ENCODE data around the gene ATP5F1D. TPM values are rescaled to one million over a fixed set of nuclear protein-coding genes. Genes with fewer than 3 reads are reported as not detected.

ATP5F1D gene
- total RNA-seq, 1 experiment from 2014 or later = 42.4 TPM

- Histone ChIP-seq H3K4me1 (replicated peaks) (peaks cover 64% of the 10 kb centered on the region), H3K27me3 (replicated peaks) (no peaks in the 10 kb centered on the region), H3K9me3 (replicated peaks) (no peaks in the 10 kb centered on the region), H3K4me3 (no peak overlapping the region), H3K36me3 (peaks cover 35% of the 10 kb centered on the region), H3K27ac (no peak overlapping the region)
- DNase-seq (ENCODE audit: low read depth in 1 of 2, low spot score in 2 of 2) = no peak
These were observed 26.1 kb downstream of the ATP5F1D start for GRCh38 chr19:1267477-1268225.

- no peak for DNase-seq (ENCODE audit: low read depth in 1 of 2, low spot score in 2 of 2)
- Histone ChIP-seq H3K27me3 (replicated peaks) (no peaks in the 10 kb centered on the region), H3K27ac (no peak overlapping the region), H3K4me3 (no peak overlapping the region; the same call in 1 of the 2 replicates), H3K9me3 (replicated peaks) (no peaks in the 10 kb centered on the region), H3K36me3 (peaks cover 43% of the 10 kb centered on the region), H3K4me1 (replicated peaks) (peaks cover 56% of the 10 kb centered on the region)
These were observed 26.9 kb downstream of the ATP5F1D start for GRCh38 chr19:1268226-1269064.

GRCh38 chr19:1269065-1269477 lies 27.5 kb downstream of the ATP5F1D start, which contains the start of gene CIRBP:
CIRBP (plus strand) TSS chr19:1269332; CDS start chr19:1270934, 1,602 bp downstream.
- peak within 1 kb of the TSS; percentile 84 for H3K27ac ChIP-seq
- no peaks in the 10 kb centered on the region for H3K9me3 ChIP-seq (replicated peaks)
- H3K4me1 ChIP-seq (replicated peaks) = peaks cover 55% of the 10 kb centered on the region
- H3K27me3 ChIP-seq (replicated peaks) = no peaks in the 10 kb centered on the region
- peaks cover 49% of the 10 kb centered on the region for H3K36me3 ChIP-seq
- DNase-seq (ENCODE audit: low read depth in 1 of 2, low spot score in 2 of 2) = peak; percentile 99 to 100
- peak within 1 kb of the TSS; percentile 82 for H3K4me3 ChIP-seq

- no peaks in the 10 kb centered on the region for H3K9me3 ChIP-seq (replicated peaks)
- peaks cover 55% of the 10 kb centered on the region for H3K36me3 ChIP-seq
- H3K27ac ChIP-seq = peak overlapping the region; percentile 84
- peaks cover 56% of the 10 kb centered on the region for H3K4me1 ChIP-seq (replicated peaks)
- no peaks in the 10 kb centered on the region for H3K27me3 ChIP-seq (replicated peaks)
- H3K4me3 ChIP-seq = peak overlapping the region; percentile 82
- DNase-seq (ENCODE audit: low read depth in 1 of 2, low spot score in 2 of 2) = peak; percentile 91 to 93
These were observed 28.1 kb downstream of the ATP5F1D start for GRCh38 chr19:1269478-1270212.

GRCh38 chr19:1270213-1270853 lies 28.8 kb downstream of the ATP5F1D start:
- H3K9me3 ChIP-seq (replicated peaks) = peaks cover 3% of the 10 kb centered on the region; the same call in 1 of the 2 replicates
- H3K4me1 ChIP-seq (replicated peaks) = peaks cover 56% of the 10 kb centered on the region
- peak overlapping the region; percentile 82 for H3K4me3 ChIP-seq
- no peaks in the 10 kb centered on the region for H3K27me3 ChIP-seq (replicated peaks)
- DNase-seq (ENCODE audit: low read depth in 1 of 2, low spot score in 2 of 2) = no peak
- peak overlapping the region; percentile 84 for H3K27ac ChIP-seq
- peaks cover 62% of the 10 kb centered on the region for H3K36me3 ChIP-seq

- H3K9me3 ChIP-seq (replicated peaks) = peaks cover 5% of the 10 kb centered on the region; the same call in 1 of the 2 replicates
- H3K4me1 ChIP-seq (replicated peaks) = peaks cover 56% of the 10 kb centered on the region
- no peak overlapping the region for H3K27ac ChIP-seq
- DNase-seq (ENCODE audit: low read depth in 1 of 2, low spot score in 2 of 2) = no peak
- H3K36me3 ChIP-seq = peaks cover 66% of the 10 kb centered on the region
- no peaks in the 10 kb centered on the region for H3K27me3 ChIP-seq (replicated peaks)
- no peak overlapping the region for H3K4me3 ChIP-seq
These were observed 29.4 kb downstream of the ATP5F1D start for GRCh38 chr19:1270854-1271527.

- H3K9me3 ChIP-seq (replicated peaks) = peaks cover 5% of the 10 kb centered on the region; the same call in 1 of the 2 replicates
- no peak for DNase-seq (ENCODE audit: low read depth in 1 of 2, low spot score in 2 of 2)
- no peak overlapping the region for H3K27ac ChIP-seq
- no peaks in the 10 kb centered on the region for H3K27me3 ChIP-seq (replicated peaks)
- H3K4me1 ChIP-seq (replicated peaks) = peaks cover 56% of the 10 kb centered on the region
- H3K4me3 ChIP-seq = no peak overlapping the region
- H3K36me3 ChIP-seq = peaks cover 69% of the 10 kb centered on the region
These were observed 30.2 kb downstream of the ATP5F1D start for GRCh38 chr19:1271528-1272422.

- no peaks in the 10 kb centered on the region for H3K27me3 ChIP-seq (replicated peaks)
- H3K9me3 ChIP-seq (replicated peaks) = peaks cover 5% of the 10 kb centered on the region; the same call in 1 of the 2 replicates
- H3K4me1 ChIP-seq (replicated peaks) = peaks cover 51% of the 10 kb centered on the region
- no peak overlapping the region for H3K4me3 ChIP-seq
- peaks cover 76% of the 10 kb centered on the region for H3K36me3 ChIP-seq
- H3K27ac ChIP-seq = no peak overlapping the region
- DNase-seq (ENCODE audit: low read depth in 1 of 2, low spot score in 2 of 2) = no peak
These were observed 31.1 kb downstream of the ATP5F1D start for GRCh38 chr19:1272423-1273262.

- Histone ChIP-seq H3K36me3 (peaks cover 80% of the 10 kb centered on the region), H3K9me3 (replicated peaks) (peaks cover 5% of the 10 kb centered on the region; the same call in 1 of the 2 replicates), H3K27ac (no peak overlapping the region), H3K4me1 (replicated peaks) (peaks cover 51% of the 10 kb centered on the region), H3K27me3 (replicated peaks) (no peaks in the 10 kb centered on the region), H3K4me3 (no peak overlapping the region)
- DNase-seq (ENCODE audit: low read depth in 1 of 2, low spot score in 2 of 2) = no peak
These were observed 31.9 kb downstream of the ATP5F1D start for GRCh38 chr19:1273263-1274041.

- H3K27me3 ChIP-seq (replicated peaks) = no peaks in the 10 kb centered on the region
- no peak overlapping the region for H3K27ac ChIP-seq
- DNase-seq (ENCODE audit: low read depth in 1 of 2, low spot score in 2 of 2) = no peak
- H3K4me3 ChIP-seq = no peak overlapping the region; the same call in 1 of the 2 replicates
- H3K4me1 ChIP-seq (replicated peaks) = peaks cover 45% of the 10 kb centered on the region
- H3K9me3 ChIP-seq (replicated peaks) = peaks cover 5% of the 10 kb centered on the region; the same call in 1 of the 2 replicates
- peaks cover 87% of the 10 kb centered on the region for H3K36me3 ChIP-seq
These were observed 32.7 kb downstream of the ATP5F1D start for GRCh38 chr19:1274081-1274851.

Measured in SJSA1 (cell line).